K562 (cell line): ENCODE results near the gene DHRS13. TPM values are rescaled to one million over a fixed set of nuclear protein-coding genes. Genes with fewer than 3 reads are reported as not detected.

Experiments
- ATAC-seq: fragments of 200-7000 bp; cut with Tn5 transposase; 3 replicates; pipeline ENCODE4 v1.9.1; 2020; ENCODE audit warnings: moderate library complexity
- BruUV-seq: library from RNA; stranded (reverse); fragments of 400-500 nt; replicated peaks from 2 replicates; lab custom pipeline; 2021; lab: Mats Ljungman, UMichigan
- CTCF ChIA-PET: fragments of 300-600 bp; formaldehyde crosslinking; extraction: SDS; loops from one replicate; lab custom pipeline; 2021; ENCODE audit warnings: low intra/inter-chr PET ratio; lab: Yijun Ruan, JAX
- POLR2A ChIA-PET: fragments of 300-600, 350-650 bp; sonication (Branson Sonifier 250); formaldehyde crosslinking; extraction: SDS; loops from one replicate; lab custom pipeline; 2021; ENCODE audit warnings: antibody characterized with exemption, inconsistent platforms; lab: Yijun Ruan, JAX
- DNase-seq, 4 experiments: peaks; one replicate each; pipeline versions ENCODE4 v3.0.0 to v3.0.0-alpha.2; 2011 to 2018; ENCODE audit warnings: low spot score in 3 of 4, mixed read lengths in 3 of 4; ENCODE audit errors: extremely low read depth in 1 of 4
- FAIRE-seq: peaks from 2 replicates; lab custom pipeline; 2011; peaks lifted over from hg19 to GRCh38; lab: Jason Lieb, UNC
- H2AFZ ChIP-seq: 2 replicates; pipeline ENCODE4 v1.6.0; 2011; ENCODE audit warnings: low read depth, low read length, control low read depth, inconsistent platforms
- H3K27ac ChIP-seq: fragments of 200-600 bp; 3 replicates; pipeline ENCODE4 v1.8.0; 2011; ENCODE audit warnings: low read depth, mild to moderate bottlenecking, control low read depth, inconsistent platforms, low read length, moderate library complexity, mixed read lengths; ENCODE audit errors: extremely low read depth
- H3K27me3 ChIP-seq, 2 experiments: fragments of 300-600 bp in 1 of 2; 2 replicates in 1 of 2; 3 replicates in 1 of 2; pipeline versions ENCODE4 v1.6.0 to v1.8.0; 2011; ENCODE audit warnings: inconsistent platforms in 2 of 2, low read length in 2 of 2, mild to moderate bottlenecking in 1 of 2, mixed read lengths in 1 of 2, moderate library complexity in 1 of 2; ENCODE audit not compliant: control insufficient read depth in 2 of 2, insufficient read depth in 2 of 2
- H3K36me3 ChIP-seq: fragments of 300-600 bp; 3 replicates; pipeline ENCODE4 v1.8.0; 2011; ENCODE audit warnings: mild to moderate bottlenecking, low read length, inconsistent platforms; ENCODE audit not compliant: control insufficient read depth, insufficient read depth
- H3K4me1 ChIP-seq, 2 experiments: fragments of 200-600 bp in 1 of 2; replicated peaks in 1 of 2; 2 replicates in 1 of 2; 3 replicates in 1 of 2; pipeline versions ENCODE4 v1.5.1 to v1.8.0; 2011; ENCODE audit warnings: inconsistent platforms in 2 of 2, low read length in 2 of 2, mild to moderate bottlenecking in 1 of 2, mixed read lengths in 1 of 2, moderate library complexity in 1 of 2; ENCODE audit not compliant: control insufficient read depth in 2 of 2, insufficient read depth in 2 of 2
- H3K4me2 ChIP-seq: 2 replicates; pipeline ENCODE4 v1.6.1; 2011; ENCODE audit warnings: low read length, control low read depth, inconsistent platforms, mixed read lengths; ENCODE audit not compliant: insufficient read depth
- H3K4me3 ChIP-seq: fragments of 200-600 bp; sonication (generic), shearing (Covaris generic); 2 replicates; pipeline ENCODE4 v1.5.1; 2016; ENCODE audit warnings: control low read depth, inconsistent platforms
- H3K79me2 ChIP-seq: fragments of 200-600 bp; 3 replicates; pipeline ENCODE4 v1.8.0; 2011; ENCODE audit warnings: low read length, inconsistent platforms; ENCODE audit not compliant: control insufficient read depth, insufficient read depth
- H3K9ac ChIP-seq, 2 experiments: 2 replicates each; pipeline versions ENCODE4 v1.6.0 to v1.6.1; 2011; ENCODE audit warnings: low read depth in 2 of 2, low read length in 2 of 2, control low read depth in 1 of 2, inconsistent platforms in 1 of 2, mild to moderate bottlenecking in 1 of 2, mixed read lengths in 1 of 2; ENCODE audit not compliant: insufficient read depth in 1 of 2
- H3K9me1 ChIP-seq: one replicate; pipeline ENCODE4 v1.6.0; 2011; ENCODE audit warnings: inconsistent platforms, mild to moderate bottlenecking, low read length, moderate library complexity; ENCODE audit not compliant: control insufficient read depth, insufficient read depth
- H3K9me3 ChIP-seq: replicated peaks from 2 replicates; pipeline ENCODE4 v1.5.1; 2011; ENCODE audit warnings: low read depth, low read length, inconsistent platforms; ENCODE audit not compliant: control insufficient read depth, insufficient read depth
- H4K20me1 ChIP-seq: replicated peaks from 2 replicates; pipeline ENCODE4 v1.6.1; 2011; ENCODE audit warnings: low read length, inconsistent platforms, mixed read lengths; ENCODE audit not compliant: control insufficient read depth, insufficient read depth
- CBFA2T3 ChIP-seq: fragments of 450-650 bp; IDR thresholded peaks from 2 replicates; pipeline ENCODE4 v1.6.1; 2017
- PHF8 ChIP-seq: fragments of 200-600 bp; sonication (generic); IDR thresholded peaks from 2 replicates; pipeline ENCODE4 v1.6.1; 2012; ENCODE audit warnings: mixed run types, mild to moderate bottlenecking, inconsistent platforms, low read length, moderate library complexity, borderline replicate concordance
- PKNOX1 ChIP-seq: fragments of 450-650 bp; IDR thresholded peaks from 2 replicates; pipeline ENCODE4 v1.6.1; 2016
- SMAD2 ChIP-seq: fragments of 150-350 bp; IDR thresholded peaks from 2 replicates; pipeline ENCODE4 v1.6.1; 2014; ENCODE audit warnings: low read depth, mild to moderate bottlenecking, low read length
- ZNF165 ChIP-seq: fragments of 250-450 bp; sonication (Bioruptor Pico); IDR thresholded peaks from 2 replicates; pipeline ENCODE4 v1.4.0; 2020; ENCODE audit warnings: borderline replicate concordance
- ZNF780A ChIP-seq: fragments of 250-450 bp; sonication (Bioruptor Pico); IDR thresholded peaks from 2 replicates; pipeline ENCODE4 v1.5.0; 2021; ENCODE audit warnings: mild to moderate bottlenecking
- WGBS: fragments of 100-300 bp; shearing (Covaris generic); methylation state at CpG from one replicate; pipeline ENCODE4 v1.1.6; 2016; ENCODE audit warnings: low coverage, mixed read lengths; ENCODE audit not compliant: insufficient coverage; ENCODE audit errors: missing lambda C conversion rate; 5-methylcytosine and 5-hydroxymethylcytosine counted together
- in situ Hi-C: fragments of 300-500 bp; cut with MboI; formaldehyde crosslinking; loops from 4 replicates; pipeline ENCODE4 v1.15.0; 2018; ENCODE audit warnings: inconsistent platforms, mixed read lengths
- intact Hi-C: fragments of 100-400 bp; cut with micrococcal nuclease; formaldehyde crosslinking; loops from 2 replicates; pipeline ENCODE4 v1.14.2; 2022
- polyA plus RNA-seq, 8 experiments: library from polyadenylated mRNA; depleted of rRNA in 4 of 8; stranded (reverse) in 5 of 8; unstranded in 3 of 8; fragments of >200 nt; fragmentation: Nextera tagmentation in 2 of 8; fragmentation: Illumina TruSeq in 1 of 8; extraction: Ambion mirVana in 2 of 8; extraction: Trizol in 1 of 8; gene quantifications; 2 replicates each; pipeline versions ENCODE4 v1.2.1 to v1.2.3, GENCODE V29; 2011 to 2014; ENCODE audit warnings: inconsistent platforms in 1 of 8, missing spikeins in 1 of 8
- total RNA-seq, 7 experiments: library from RNA; depleted of rRNA in 6 of 7; stranded (reverse); fragments of >200 nt in 6 of 7; fragmentation: Illumina TruSeq in 2 of 7; extraction: Trizol in 2 of 7; gene quantifications; 2 replicates each; pipeline versions ENCODE4 v1.2.1 to v1.2.3, GENCODE V29; 2011 to 2021; ENCODE audit warnings: low replicate concordance in 1 of 7
- TF ChIP-seq, protein P1 (sequence below): sonication (generic); formaldehyde crosslinking; IDR thresholded peaks from 2 replicates; pipeline ENCODE4 v1.9.0; 2022; ENCODE audit warnings: mild to moderate bottlenecking, missing genetic modification reagents

DHRS13 gene
- total and polyA plus RNA-seq, 9 of the 15 experiments (the other 6 are each of a cell fraction or from before 2014, with no cell fraction given) = 0.32 to 52.3 (median 34.3) TPM; not detected in 1

- no peak for FAIRE-seq
These were observed 10.1 kb upstream of the DHRS13 start for GRCh38 chr17:28912938-28913333.

More at GRCh38 chr17:28912938-28913333, 10.1 kb upstream of the DHRS13 start:
- in situ Hi-C loops (no loop called here), intact Hi-C loops (no loop called here)
- H3K79me2 ChIP-seq = peaks cover 5% of the 10 kb centered on the region; the same call in 1 of the 3 replicates
- H3K27me3 ChIP-seq = no peaks in the 10 kb centered on the region
- peak; percentile 43 for TF ChIP-seq CBFA2T3
- TF ChIP-seq PHF8 = no peak
- TF ChIP-seq ZNF780A (CRISPR knock-in tag) = no peak
- TF ChIP-seq ZNF165 (CRISPR knock-in tag) = no peak
- peak; percentile 87 for TF ChIP-seq PKNOX1
- no peak for TF ChIP-seq SMAD2
- TF ChIP-seq, protein P1, sequence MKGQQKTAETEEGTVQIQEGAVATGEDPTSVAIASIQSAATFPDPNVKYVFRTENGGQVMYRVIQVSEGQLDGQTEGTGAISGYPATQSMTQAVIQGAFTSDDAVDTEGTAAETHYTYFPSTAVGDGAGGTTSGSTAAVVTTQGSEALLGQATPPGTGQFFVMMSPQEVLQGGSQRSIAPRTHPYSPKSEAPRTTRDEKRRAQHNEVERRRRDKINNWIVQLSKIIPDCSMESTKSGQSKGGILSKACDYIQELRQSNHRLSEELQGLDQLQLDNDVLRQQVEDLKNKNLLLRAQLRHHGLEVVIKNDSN (CRISPR knock-in tag) = peak; percentile 6; the same call in 1 of the 2 replicates
- peaks cover 5% of the 10 kb centered on the region for H4K20me1 ChIP-seq
- H3K9me1 ChIP-seq = peaks cover 5% of the 10 kb centered on the region
- CTCF ChIA-PET = interaction anchor here (1.2 kb wide), 2 partner anchors 41 to 186 kb away, joined by 3 to 6 read pairs; no protein-coding TSS in a partner anchor
- H3K9ac ChIP-seq = peak overlapping the region in 1 of 2 experiments; percentile 72; a peak in 2 of 4 replicates
- H3K4me2 ChIP-seq = no peak overlapping the region
- BruUV-seq = no TSS peak
- H3K36me3 ChIP-seq = peaks cover 95% of the 10 kb centered on the region
- no peak overlapping the region; the same call in 2 of the 3 replicates for H3K27ac ChIP-seq
- H3K4me1 ChIP-seq = peaks cover 26 to 31% of the 10 kb centered on the region in 2 experiments
- 68% methylated on average over 6 of the region's 6 CpGs for WGBS
- POLR2A ChIA-PET = interaction anchor here (0.6 to 2.0 kb wide), 13 partner anchors 13 to 288 kb away, joined by 3 to 15 read pairs (median 5); partner anchors contain the start of genes FLOT2 and RPL23A
- peaks cover 4% of the 10 kb centered on the region; the same call in 1 of the 2 replicates for H3K9me3 ChIP-seq
- H3K4me3 ChIP-seq = no peak overlapping the region
- no peak overlapping the region for H2AFZ ChIP-seq
- ATAC-seq (peak; percentile 3; the same call in 2 of the 3 replicates), DNase-seq (peak in 2 of 4 experiments; percentile 15 to 34)
